K562 (cell line): Measurements from ENCODE around the gene SULT1A3.
"Not testable (repeated sequence)": the region's sequence is repeated elsewhere in the genome, so short reads cannot be mapped to it uniquely, and the experiment has no call there.

ENCODE experiments used
- ATF1 ChIP-seq, 2 experiments: fragments of 450-650 bp in 1 of 2; IDR thresholded peaks; 2 replicates each; pipeline ENCODE4 v1.6.1; 2016; ENCODE audit warnings: missing compliant biosample characterization in 1 of 2, missing genetic modification characterization in 1 of 2
- KLF6 ChIP-seq: fragments of 250-450 bp; sonication (Bioruptor Pico); IDR thresholded peaks from 2 replicates; pipeline ENCODE4 v1.4.0; 2020; ENCODE audit warnings: mild to moderate bottlenecking, moderate library complexity, borderline replicate concordance
- MTA2 ChIP-seq: fragments of 450-650 bp; IDR thresholded peaks from 2 replicates; pipeline ENCODE4 v1.6.1; 2016; ENCODE audit warnings: low read depth
- ZNF217 ChIP-seq: sonication (generic); formaldehyde crosslinking; IDR thresholded peaks from 2 replicates; pipeline ENCODE4 v1.8.0; 2022; ENCODE audit warnings: mild to moderate bottlenecking, missing genetic modification reagents

- TF ChIP-seq MTA2; ZNF217 (CRISPR knock-in tag); ATF1 (CRISPR knock-in tag; IDR thresholded peaks at IDR 0.05); ATF1 (tag; IDR thresholded peaks at IDR 0.05); KLF6 (CRISPR knock-in tag): not testable (repeated sequence)
Observed at GRCh38 chr16:30169416-30169815, 29.6 kb upstream of the SULT1A3 start.
